ENCODE results near the gene MORN2. TPM values are rescaled to one million over a fixed set of nuclear protein-coding genes. Genes with fewer than 3 reads are reported as not detected.
A peak's percentile ranks its signal among the peaks of the same experiment; 100 is the strongest.
"Not testable (repeated sequence)": the region's sequence is repeated elsewhere in the genome, so short reads cannot be mapped to it uniquely, and the experiment has no call there.

MORN2 gene
- 1 to 10 TPM; 1.3 to 1.7 TPM for total RNA-seq

- DNase-seq, result peak; percentile 86
- H3K4me3 Mint-ChIP-seq, result peak within 1 kb of the TSS; percentile 95
- ChIA-PET CTCF (interaction anchor here (1.1 to 1.6 kb wide), 2 partner anchors 72 to 560 kb away, joined by 3 to 6 read pairs; no protein-coding TSS in a partner anchor), POLR2A (interaction anchor here (1.1 to 2.5 kb wide), 3 partner anchors 11 to 249 kb away, joined by 3 to 17 read pairs (median 4); partner anchors contain the start of gene SRSF7)
- H3K4me1 Mint-ChIP-seq, result peaks cover 21% of the 10 kb centered on the region
- peak within 1 kb of the TSS; percentile 60 for H3K27ac Mint-ChIP-seq
- peaks cover 11% of the 10 kb centered on the region for H3K36me3 Mint-ChIP-seq (ENCODE audit: low read depth)
- H3K27me3 Mint-ChIP-seq, result no peaks in the 10 kb centered on the region
- H3K9me3 Mint-ChIP-seq, result peaks cover 8% of the 10 kb centered on the region
These were observed at the start of gene MORN2, which contains the start of gene DHX57 for GRCh38 chr2:38875576-38876367. TSS of gene MORN2 (plus strand) at chr2:38875976. TSS of gene DHX57 (minus strand) at chr2:38875934. CDS start at chr2:38868405, 7,529 bp downstream.

- CTCF ChIA-PET, H3K27me3 Mint-ChIP-seq, H3K27ac Mint-ChIP-seq, DNase-seq, H3K4me1 Mint-ChIP-seq, H3K9me3 Mint-ChIP-seq, H3K4me3 Mint-ChIP-seq: not testable (repeated sequence)
- POLR2A ChIA-PET, result interaction anchor here (0.9 kb wide), 1 partner anchor 76 kb away, joined by 5 read pairs; the partner anchor contains the start of gene SRSF7
- H3K36me3 Mint-ChIP-seq (ENCODE audit: low read depth), result peaks cover 11% of the 10 kb centered on the region
These were observed 48.1 kb upstream of the MORN2 start for GRCh38 chr2:38827539-38828145.

GRCh38 chr2:38828460-38828859 lies 47.3 kb upstream of the MORN2 start:
- DNase-seq, result no peak
- CTCF ChIA-PET, result interaction anchor here (0.8 kb wide), 1 partner anchor 12 kb away, joined by 3 read pairs; no protein-coding TSS in a partner anchor
- Mint-ChIP-seq H3K4me1 (peaks cover 3% of the 10 kb centered on the region), H3K27ac (no peak overlapping the region), H3K4me3 (no peak overlapping the region), H3K27me3 (no peaks in the 10 kb centered on the region), H3K9me3 (no peaks in the 10 kb centered on the region), H3K36me3 (ENCODE audit: low read depth) (peaks cover 10% of the 10 kb centered on the region)
- POLR2A ChIA-PET, result interaction anchor here (0.9 kb wide), 1 partner anchor 77 kb away, joined by 5 read pairs; the partner anchor contains the start of gene SRSF7

GRCh38 chr2:38829971-38830370 lies 45.8 kb upstream of the MORN2 start:
- Mint-ChIP-seq H3K27ac (no peak overlapping the region), H3K4me3 (no peak overlapping the region), H3K36me3 (ENCODE audit: low read depth) (peaks cover 7% of the 10 kb centered on the region), H3K27me3 (no peaks in the 10 kb centered on the region), H3K9me3 (no peaks in the 10 kb centered on the region), H3K4me1 (peaks cover 3% of the 10 kb centered on the region)
- no peak for DNase-seq
- ChIA-PET CTCF (no interaction called here), POLR2A (no interaction called here)

GRCh38 chr2:38830526-38831159 lies 45.1 kb upstream of the MORN2 start:
- POLR2A ChIA-PET, result no interaction called here
- DNase-seq, result no peak
- Mint-ChIP-seq H3K27ac (no peak overlapping the region), H3K27me3 (no peaks in the 10 kb centered on the region), H3K9me3 (no peaks in the 10 kb centered on the region), H3K4me1 (peaks cover 3% of the 10 kb centered on the region), H3K36me3 (ENCODE audit: low read depth) (peaks cover 7% of the 10 kb centered on the region), H3K4me3 (no peak overlapping the region)
- CTCF ChIA-PET, result no interaction called here

GRCh38 chr2:38835015-38835601 lies 40.7 kb upstream of the MORN2 start:
- no peak overlapping the region for H3K4me3 Mint-ChIP-seq

GRCh38 chr2:38835990-38836389 lies 39.8 kb upstream of the MORN2 start:
- Mint-ChIP-seq H3K4me1 (no peaks in the 10 kb centered on the region), H3K4me3 (no peak overlapping the region), H3K36me3 (ENCODE audit: low read depth) (peaks cover 4% of the 10 kb centered on the region), H3K27ac (no peak overlapping the region), H3K27me3 (no peaks in the 10 kb centered on the region), H3K9me3 (no peaks in the 10 kb centered on the region)
- no peak for DNase-seq
- CTCF ChIA-PET, result interaction anchor here (0.7 to 2.1 kb wide), 5 partner anchors 11 to 301 kb away, joined by 3 to 9 read pairs (median 4); no protein-coding TSS in a partner anchor
- POLR2A ChIA-PET, result no interaction called here

More at GRCh38 chr2:38835015-38835601, 40.7 kb upstream of the MORN2 start:
- no peaks in the 10 kb centered on the region for H3K9me3 Mint-ChIP-seq
- ChIA-PET CTCF (interaction anchor here (0.6 to 2.1 kb wide), 12 partner anchors 10 to 1600 kb away, joined by 3 to 9 read pairs (median 3); no protein-coding TSS in a partner anchor), POLR2A (interaction anchor here (1.2 kb wide), 1 partner anchor 84 kb away, joined by 5 read pairs; the partner anchor contains the start of gene SRSF7)
- no peak overlapping the region for H3K27ac Mint-ChIP-seq
- no peaks in the 10 kb centered on the region for H3K27me3 Mint-ChIP-seq
- H3K36me3 Mint-ChIP-seq (ENCODE audit: low read depth), result peaks cover 4% of the 10 kb centered on the region
- H3K4me1 Mint-ChIP-seq, result no peaks in the 10 kb centered on the region
- no peak for DNase-seq

- Mint-ChIP-seq H3K9me3 (no peaks in the 10 kb centered on the region), H3K27me3 (no peaks in the 10 kb centered on the region), H3K27ac (no peak overlapping the region), H3K36me3 (ENCODE audit: low read depth) (peaks cover 4% of the 10 kb centered on the region), H3K4me3 (no peak overlapping the region), H3K4me1 (no peaks in the 10 kb centered on the region)
- ChIA-PET CTCF (interaction anchor here (0.6 to 1.2 kb wide), 3 partner anchors 98 to 566 kb away, joined by 3 to 4 read pairs (median 3); no protein-coding TSS in a partner anchor), POLR2A (no interaction called here)
- DNase-seq, result no peak
These were observed 39.0 kb upstream of the MORN2 start for GRCh38 chr2:38836791-38837190.

- Mint-ChIP-seq H3K9me3 (no peaks in the 10 kb centered on the region), H3K27me3 (no peaks in the 10 kb centered on the region), H3K4me1 (peaks cover 3% of the 10 kb centered on the region), H3K4me3 (no peak overlapping the region), H3K36me3 (ENCODE audit: low read depth) (peaks cover 27% of the 10 kb centered on the region), H3K27ac (no peak overlapping the region)
- DNase-seq, result no peak
- ChIA-PET CTCF (interaction anchor here (1.6 kb wide), 1 partner anchor 14 kb away, joined by 3 read pairs; no protein-coding TSS in a partner anchor), POLR2A (interaction anchor here (0.6 kb wide), 1 partner anchor 16 kb away, joined by 3 read pairs; no protein-coding TSS in a partner anchor)
These were observed 25.7 kb upstream of the MORN2 start for GRCh38 chr2:38850045-38850444.

GRCh38 chr2:38856165-38856564 lies 19.6 kb upstream of the MORN2 start:
- no peak overlapping the region for H3K4me3 Mint-ChIP-seq
- peaks cover 27% of the 10 kb centered on the region for H3K36me3 Mint-ChIP-seq (ENCODE audit: low read depth)
- no peaks in the 10 kb centered on the region for H3K27me3 Mint-ChIP-seq
- DNase-seq, result no peak
- ChIA-PET POLR2A (no interaction called here), CTCF (no interaction called here)
- H3K9me3 Mint-ChIP-seq, result no peaks in the 10 kb centered on the region
- H3K27ac Mint-ChIP-seq, result no peak overlapping the region
- no peaks in the 10 kb centered on the region for H3K4me1 Mint-ChIP-seq

GRCh38 chr2:38862476-38862875 lies 13.3 kb upstream of the MORN2 start:
- H3K27me3 Mint-ChIP-seq, result no peaks in the 10 kb centered on the region
- H3K27ac Mint-ChIP-seq, result no peak overlapping the region
- DNase-seq, result no peak
- peaks cover 49% of the 10 kb centered on the region for H3K36me3 Mint-ChIP-seq (ENCODE audit: low read depth)
- ChIA-PET POLR2A (no interaction called here), CTCF (no interaction called here)
- peaks cover 14% of the 10 kb centered on the region for H3K4me1 Mint-ChIP-seq
- no peak overlapping the region for H3K4me3 Mint-ChIP-seq
- H3K9me3 Mint-ChIP-seq, result no peaks in the 10 kb centered on the region

- no peak for DNase-seq
- CTCF ChIA-PET, result no interaction called here
- Mint-ChIP-seq H3K27ac (no peak overlapping the region), H3K4me3 (no peak overlapping the region), H3K9me3 (no peaks in the 10 kb centered on the region), H3K4me1 (peaks cover 14% of the 10 kb centered on the region), H3K27me3 (no peaks in the 10 kb centered on the region), H3K36me3 (ENCODE audit: low read depth) (peaks cover 54% of the 10 kb centered on the region)
- POLR2A ChIA-PET, result no interaction called here
These were observed 12.6 kb upstream of the MORN2 start for GRCh38 chr2:38863061-38863695.

All from activated CD4-positive, alpha-beta memory T cell treated with anti-CD3 and anti-CD28 coated beads, Interleukin-2, amount 10 ng/mL, durations not matched to agents 7 days and 5 days (primary cell).